ENCODE results near the gene KRT6A.

KRT6A gene

DNA sequence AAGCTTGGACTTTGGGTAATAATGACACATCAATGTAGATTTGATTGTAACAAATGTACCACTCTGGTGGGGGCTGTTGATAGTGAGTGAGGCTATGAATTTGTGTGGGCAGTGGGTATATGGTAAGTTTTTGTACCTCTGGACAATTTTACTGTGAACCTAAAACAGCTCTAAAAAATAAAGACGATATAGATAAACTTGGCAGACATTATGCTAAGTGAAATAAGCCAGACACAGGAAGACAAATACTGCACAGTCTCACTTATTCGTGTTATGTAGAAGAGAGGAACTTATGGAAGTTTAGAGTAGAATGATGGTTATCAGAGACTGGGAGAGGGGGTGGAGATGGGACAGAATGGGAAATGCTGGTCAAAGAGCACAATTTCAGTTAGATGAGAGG, 28.2 kb downstream of the KRT6A start:
- Histone ChIP-seq H4K20me1 (ENCODE audit: insufficient read depth, low read length) (no peaks in the 10 kb centered on the region), H3K4me2 (ENCODE audit: insufficient read depth, low read length) (no peak overlapping the region), H3K27me3 (ENCODE audit: insufficient read depth, low read length, poor library complexity) (peaks cover 8% of the 10 kb centered on the region), H2AFZ (ENCODE audit: low read depth, low read length) (no peak overlapping the region), H3K36me3 (ENCODE audit: insufficient read depth, low read length) (no peaks in the 10 kb centered on the region), H3K27ac (ENCODE audit: low read length) (no peak overlapping the region), H3K4me3 (ENCODE audit: low read depth in 1 of 2, low read length in 2 of 2) (no peak overlapping the region), H3K79me2 (ENCODE audit: insufficient read depth, low read length) (no peaks in the 10 kb centered on the region), H3K9ac (ENCODE audit: low read depth, low read length) (no peak overlapping the region), H3K9me3 (ENCODE audit: insufficient read depth, low read length, severe bottlenecking) (no peaks in the 10 kb centered on the region), H3K4me1 (ENCODE audit: insufficient read depth, low read length) (no peaks in the 10 kb centered on the region)
- no peak for DNase-seq
- ATAC-seq (ENCODE audit: insufficient read depth, low read depth), result no peak
- TF ChIP-seq, protein P1, sequence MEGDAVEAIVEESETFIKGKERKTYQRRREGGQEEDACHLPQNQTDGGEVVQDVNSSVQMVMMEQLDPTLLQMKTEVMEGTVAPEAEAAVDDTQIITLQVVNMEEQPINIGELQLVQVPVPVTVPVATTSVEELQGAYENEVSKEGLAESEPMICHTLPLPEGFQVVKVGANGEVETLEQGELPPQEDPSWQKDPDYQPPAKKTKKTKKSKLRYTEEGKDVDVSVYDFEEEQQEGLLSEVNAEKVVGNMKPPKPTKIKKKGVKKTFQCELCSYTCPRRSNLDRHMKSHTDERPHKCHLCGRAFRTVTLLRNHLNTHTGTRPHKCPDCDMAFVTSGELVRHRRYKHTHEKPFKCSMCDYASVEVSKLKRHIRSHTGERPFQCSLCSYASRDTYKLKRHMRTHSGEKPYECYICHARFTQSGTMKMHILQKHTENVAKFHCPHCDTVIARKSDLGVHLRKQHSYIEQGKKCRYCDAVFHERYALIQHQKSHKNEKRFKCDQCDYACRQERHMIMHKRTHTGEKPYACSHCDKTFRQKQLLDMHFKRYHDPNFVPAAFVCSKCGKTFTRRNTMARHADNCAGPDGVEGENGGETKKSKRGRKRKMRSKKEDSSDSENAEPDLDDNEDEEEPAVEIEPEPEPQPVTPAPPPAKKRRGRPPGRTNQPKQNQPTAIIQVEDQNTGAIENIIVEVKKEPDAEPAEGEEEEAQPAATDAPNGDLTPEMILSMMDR (IDR thresholded peaks at IDR 0.05; ENCODE audit: borderline replicate concordance, extremely low read depth, low read length, poor library complexity, severe bottlenecking), result no peak
- no peak for TF ChIP-seq EZH2 (IDR thresholded peaks at IDR 0.05; ENCODE audit: borderline replicate concordance, low read depth, low read length, severe bottlenecking)

DNA sequence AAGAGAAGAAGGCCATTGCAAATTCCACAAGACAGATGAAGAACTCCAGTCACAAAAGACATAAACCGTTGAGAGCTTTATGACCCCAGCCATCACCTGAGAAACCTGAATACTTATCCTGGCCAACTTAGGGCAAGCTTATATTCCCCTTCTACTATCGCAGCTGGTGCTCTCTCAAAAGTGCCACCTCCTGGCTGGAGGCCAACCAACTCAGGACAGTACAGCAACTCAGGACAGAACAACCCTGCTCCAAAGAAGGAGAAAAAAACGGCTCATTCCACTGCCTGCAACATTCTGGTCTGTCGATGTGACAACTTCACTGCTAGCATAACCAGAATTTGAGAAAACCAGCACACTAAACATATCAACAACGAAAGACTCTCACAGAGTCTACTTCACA, 31.4 kb downstream of the KRT6A start:
- no peaks in the 10 kb centered on the region for H4K20me1 ChIP-seq (ENCODE audit: insufficient read depth, low read length)
- no peak overlapping the region for H3K9ac ChIP-seq (ENCODE audit: low read depth, low read length)
- ATAC-seq (ENCODE audit: insufficient read depth, low read depth) (no peak), DNase-seq (no peak)
- no peaks in the 10 kb centered on the region for H3K4me1 ChIP-seq (ENCODE audit: insufficient read depth, low read length)
- H2AFZ ChIP-seq (ENCODE audit: low read depth, low read length), result no peak overlapping the region
- H3K4me2 ChIP-seq (ENCODE audit: insufficient read depth, low read length), result no peak overlapping the region
- H3K27ac ChIP-seq (ENCODE audit: low read length), result no peak overlapping the region
- no peak overlapping the region for H3K4me3 ChIP-seq (ENCODE audit: low read depth in 1 of 2, low read length in 2 of 2)
- TF ChIP-seq, protein P1 (IDR thresholded peaks at IDR 0.05; ENCODE audit: borderline replicate concordance, extremely low read depth, low read length, poor library complexity, severe bottlenecking), result no peak
- TF ChIP-seq EZH2 (IDR thresholded peaks at IDR 0.05; ENCODE audit: borderline replicate concordance, low read depth, low read length, severe bottlenecking), result no peak
- H3K79me2 ChIP-seq (ENCODE audit: insufficient read depth, low read length), result no peaks in the 10 kb centered on the region
- H3K36me3 ChIP-seq (ENCODE audit: insufficient read depth, low read length), result no peaks in the 10 kb centered on the region
- H3K27me3 ChIP-seq (ENCODE audit: insufficient read depth, low read length, poor library complexity), result peaks cover 8% of the 10 kb centered on the region
- H3K9me3 ChIP-seq (ENCODE audit: insufficient read depth, low read length, severe bottlenecking), result no peaks in the 10 kb centered on the region

DNA sequence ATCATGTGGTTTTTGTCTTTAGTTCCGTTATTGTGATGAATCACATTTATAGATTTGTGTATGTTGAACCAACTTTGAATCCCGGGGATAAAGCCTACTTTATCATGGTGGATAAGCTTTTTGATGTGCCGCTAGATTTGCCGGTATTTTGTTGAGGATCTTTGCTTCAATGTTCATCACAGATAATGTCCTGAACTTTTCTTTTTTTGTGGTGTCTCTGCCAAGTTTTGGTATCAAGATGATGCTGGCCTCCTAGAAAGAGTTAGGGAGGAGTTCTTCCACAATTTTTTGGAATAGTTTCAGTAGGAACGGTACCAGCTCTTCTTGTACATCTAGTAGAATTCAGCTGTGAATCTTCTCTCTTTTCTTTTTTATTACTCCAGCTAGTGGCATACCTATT, 34.2 kb downstream of the KRT6A start:
- H3K9me3 ChIP-seq (ENCODE audit: insufficient read depth, low read length, severe bottlenecking), result no peaks in the 10 kb centered on the region
- no peaks in the 10 kb centered on the region for H3K4me1 ChIP-seq (ENCODE audit: insufficient read depth, low read length)
- TF ChIP-seq, protein P1 (IDR thresholded peaks at IDR 0.05; ENCODE audit: borderline replicate concordance, extremely low read depth, low read length, poor library complexity, severe bottlenecking), result no peak
- TF ChIP-seq EZH2 (IDR thresholded peaks at IDR 0.05; ENCODE audit: borderline replicate concordance, low read depth, low read length, severe bottlenecking), result no peak
- DNase-seq (no peak), ATAC-seq (ENCODE audit: insufficient read depth, low read depth) (no peak)
- no peak overlapping the region for H2AFZ ChIP-seq (ENCODE audit: low read depth, low read length)
- no peak overlapping the region for H3K27ac ChIP-seq (ENCODE audit: low read length)
- H3K9ac ChIP-seq (ENCODE audit: low read depth, low read length), result no peak overlapping the region
- H3K4me3 ChIP-seq (ENCODE audit: low read depth in 1 of 2, low read length in 2 of 2), result no peak overlapping the region
- no peaks in the 10 kb centered on the region for H3K79me2 ChIP-seq (ENCODE audit: insufficient read depth, low read length)
- H4K20me1 ChIP-seq (ENCODE audit: insufficient read depth, low read length), result no peaks in the 10 kb centered on the region
- H3K27me3 ChIP-seq (ENCODE audit: insufficient read depth, low read length, poor library complexity), result peaks cover 21% of the 10 kb centered on the region
- H3K36me3 ChIP-seq (ENCODE audit: insufficient read depth, low read length), result no peaks in the 10 kb centered on the region
- H3K4me2 ChIP-seq (ENCODE audit: insufficient read depth, low read length), result no peak overlapping the region

DNA sequence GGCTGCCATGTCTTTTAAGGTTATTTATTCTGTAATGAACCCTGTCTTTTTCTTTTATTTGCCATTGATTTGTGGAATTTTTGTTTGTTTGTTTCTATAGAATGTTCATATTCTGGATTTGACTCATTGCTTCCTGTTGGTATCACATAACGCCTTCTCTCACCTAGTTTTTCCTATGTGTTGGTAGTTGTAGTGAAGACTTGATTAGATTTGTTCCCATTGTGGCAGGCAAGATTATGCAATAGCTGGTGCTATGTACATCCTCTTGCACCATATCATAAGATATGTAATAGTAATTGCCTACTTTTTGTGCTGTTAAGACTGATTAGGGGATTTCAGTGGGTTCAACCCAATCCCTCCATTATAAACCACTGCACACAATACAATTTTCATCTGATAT, 37.2 kb downstream of the KRT6A start:
- no peaks in the 10 kb centered on the region for H3K36me3 ChIP-seq (ENCODE audit: insufficient read depth, low read length)
- peaks cover 26% of the 10 kb centered on the region for H3K27me3 ChIP-seq (ENCODE audit: insufficient read depth, low read length, poor library complexity)
- no peak overlapping the region for H3K9ac ChIP-seq (ENCODE audit: low read depth, low read length)
- H3K27ac ChIP-seq (ENCODE audit: low read length), result no peak overlapping the region
- H3K4me3 ChIP-seq (ENCODE audit: low read depth in 1 of 2, low read length in 2 of 2), result no peak overlapping the region
- DNase-seq, result no peak
- TF ChIP-seq EZH2 (IDR thresholded peaks at IDR 0.05; ENCODE audit: borderline replicate concordance, low read depth, low read length, severe bottlenecking), result no peak
- TF ChIP-seq, protein P1 (IDR thresholded peaks at IDR 0.05; ENCODE audit: borderline replicate concordance, extremely low read depth, low read length, poor library complexity, severe bottlenecking), result no peak
- H3K4me2 ChIP-seq (ENCODE audit: insufficient read depth, low read length), result no peak overlapping the region
- no peaks in the 10 kb centered on the region for H4K20me1 ChIP-seq (ENCODE audit: insufficient read depth, low read length)
- no peak overlapping the region for H2AFZ ChIP-seq (ENCODE audit: low read depth, low read length)
- no peaks in the 10 kb centered on the region for H3K4me1 ChIP-seq (ENCODE audit: insufficient read depth, low read length)
- no peak for ATAC-seq (ENCODE audit: insufficient read depth, low read depth)
- H3K79me2 ChIP-seq (ENCODE audit: insufficient read depth, low read length), result no peaks in the 10 kb centered on the region
- no peaks in the 10 kb centered on the region for H3K9me3 ChIP-seq (ENCODE audit: insufficient read depth, low read length, severe bottlenecking)

Data from DND-41 (cell line).